Left renal pelvis (tissue), 4 donors: ENCODE results near the gene ICE1. TPM values are rescaled to one million over a fixed set of nuclear protein-coding genes. Genes with fewer than 3 reads are reported as not detected.

ENCODE experiments used
- DNase-seq, 4 donors: peaks; one replicate each; pipeline ENCODE4 v3.0.0-alpha.2; 2013; ENCODE audit warnings: low read depth in 4 of 4, low spot score in 3 of 4
- polyA plus RNA-seq, 4 donors: library from polyadenylated mRNA; unstranded; fragments of 120-200 nt; gene quantifications; one replicate each; pipeline ENCODE4 v1.2.1, GENCODE V29; 2013; ENCODE audit not compliant: insufficient read length in 4 of 4

Gene ICE1
- polyA plus RNA-seq, 4 donors = 32.3 to 40.7 (median 35.5) TPM

- DNase-seq = no peak
These were observed 110.0 kb downstream of the ICE1 start for GRCh38 chr5:5532306-5533076.

GRCh38 chr5:5533927-5534326 is 111.5 kb downstream of the ICE1 start:
- DNase-seq = no peak

- no peak for DNase-seq
These were observed 111.9 kb downstream of the ICE1 start for GRCh38 chr5:5534333-5534732.

- DNase-seq = no peak
These were observed 114.4 kb downstream of the ICE1 start for GRCh38 chr5:5536871-5537270.

GRCh38 chr5:5537426-5537825 is 114.9 kb downstream of the ICE1 start:
- no peak for DNase-seq

GRCh38 chr5:5539590-5539989 is 117.1 kb downstream of the ICE1 start:
- DNase-seq = no peak
